ENCODE results near the gene ADAMTS19. TPM values are rescaled to one million over a fixed set of nuclear protein-coding genes. Genes with fewer than 3 reads are reported as not detected.

ADAMTS19 gene
- total and polyA plus RNA-seq, 2 experiments from 2014 or later, result not detected

- no peak overlapping the region for H3K4me2 ChIP-seq (ENCODE audit: unreplicated experiment)
- no peak overlapping the region for H3K27ac ChIP-seq
- no peaks in the 10 kb centered on the region for H3K27me3 ChIP-seq (replicated peaks; ENCODE audit: insufficient read depth)
- WGBS, 2 experiments (ENCODE audit: low coverage in 1 of 2, low lambda C conversion rate in 2 of 2, missing lambda C conversion rate in 2 of 2), result 2 to 5% methylated on average over 3 of the region's 3 CpGs
- no peak overlapping the region for H3K4me3 ChIP-seq
- no peaks in the 10 kb centered on the region for H4K20me1 ChIP-seq (ENCODE audit: insufficient read depth)
- no peaks in the 10 kb centered on the region for H3K9me3 ChIP-seq (ENCODE audit: low read depth)
- no peak for DNase-seq
- no peaks in the 10 kb centered on the region for H3K79me2 ChIP-seq (ENCODE audit: insufficient read depth)
- in situ Hi-C loops (cut with MboI), result no loop called here
- H3K4me1 ChIP-seq (ENCODE audit: insufficient read depth), result no peaks in the 10 kb centered on the region
- H3F3A ChIP-seq (ENCODE audit: insufficient read depth), result no peaks in the 10 kb centered on the region
- TF ChIP-seq EZH2phosphoT487 (IDR thresholded peaks at IDR 0.05; ENCODE audit: insufficient read depth, low read depth) (no peak), EZH2 (IDR thresholded peaks at IDR 0.05; ENCODE audit: insufficient read depth, poor library complexity, severe bottlenecking) (no peak)
- H3K36me3 ChIP-seq (ENCODE audit: low read depth), result no peaks in the 10 kb centered on the region
- H3K9ac ChIP-seq, result no peak overlapping the region
- no peak overlapping the region for H2AFZ ChIP-seq
- no peaks in the 10 kb centered on the region for H3K9me2 ChIP-seq (ENCODE audit: insufficient read depth)
Observed at GRCh38 chr5:129496864-129497595, 36.9 kb downstream of the ADAMTS19 start.

GRCh38 chr5:129499208-129499852, 39.2 kb downstream of the ADAMTS19 start:
- Histone ChIP-seq H3K9me2 (ENCODE audit: insufficient read depth) (no peaks in the 10 kb centered on the region), H3K27ac (no peak overlapping the region), H2AFZ (no peak overlapping the region), H3K4me3 (no peak overlapping the region), H3K27me3 (replicated peaks; ENCODE audit: insufficient read depth) (no peaks in the 10 kb centered on the region), H3K79me2 (ENCODE audit: insufficient read depth) (no peaks in the 10 kb centered on the region), H3F3A (ENCODE audit: insufficient read depth) (no peaks in the 10 kb centered on the region), H4K20me1 (ENCODE audit: insufficient read depth) (no peaks in the 10 kb centered on the region), H3K4me1 (ENCODE audit: insufficient read depth) (no peaks in the 10 kb centered on the region), H3K9me3 (ENCODE audit: low read depth) (no peaks in the 10 kb centered on the region), H3K4me2 (ENCODE audit: unreplicated experiment) (no peak overlapping the region), H3K36me3 (ENCODE audit: low read depth) (no peaks in the 10 kb centered on the region), H3K9ac (no peak overlapping the region)
- DNase-seq, result no peak
- TF ChIP-seq EZH2 (IDR thresholded peaks at IDR 0.05; ENCODE audit: insufficient read depth, poor library complexity, severe bottlenecking), result no peak
- TF ChIP-seq EZH2phosphoT487 (IDR thresholded peaks at IDR 0.05; ENCODE audit: insufficient read depth, low read depth), result no peak
- in situ Hi-C loops (cut with MboI), result no loop called here

GRCh38 chr5:129500101-129500500, 40.0 kb downstream of the ADAMTS19 start:
- Histone ChIP-seq H3K79me2 (ENCODE audit: insufficient read depth) (no peaks in the 10 kb centered on the region), H3K4me2 (ENCODE audit: unreplicated experiment) (no peak overlapping the region), H3K4me1 (ENCODE audit: insufficient read depth) (no peaks in the 10 kb centered on the region), H3K9ac (no peak overlapping the region), H3K4me3 (no peak overlapping the region), H4K20me1 (ENCODE audit: insufficient read depth) (no peaks in the 10 kb centered on the region), H2AFZ (no peak overlapping the region), H3K27ac (no peak overlapping the region), H3K27me3 (replicated peaks; ENCODE audit: insufficient read depth) (no peaks in the 10 kb centered on the region), H3K9me3 (ENCODE audit: low read depth) (no peaks in the 10 kb centered on the region), H3K9me2 (ENCODE audit: insufficient read depth) (no peaks in the 10 kb centered on the region), H3F3A (ENCODE audit: insufficient read depth) (no peaks in the 10 kb centered on the region), H3K36me3 (ENCODE audit: low read depth) (no peaks in the 10 kb centered on the region)
- in situ Hi-C loops (cut with MboI), result no loop called here
- WGBS, 2 experiments (ENCODE audit: low coverage in 1 of 2, low lambda C conversion rate in 2 of 2, missing lambda C conversion rate in 2 of 2), result 25 to 28% methylated on average over 3 of the region's 3 CpGs
- TF ChIP-seq EZH2phosphoT487 (IDR thresholded peaks at IDR 0.05; ENCODE audit: insufficient read depth, low read depth) (no peak), EZH2 (IDR thresholded peaks at IDR 0.05; ENCODE audit: insufficient read depth, poor library complexity, severe bottlenecking) (no peak)
- DNase-seq, result no peak

- WGBS, 2 experiments (ENCODE audit: low coverage in 1 of 2, low lambda C conversion rate in 2 of 2, missing lambda C conversion rate in 2 of 2), result 50 to 63% methylated on average over 1 of the region's 1 CpG
- no peaks in the 10 kb centered on the region for H3K79me2 ChIP-seq (ENCODE audit: insufficient read depth)
- in situ Hi-C loops (cut with MboI), result no loop called here
- H3K9me3 ChIP-seq (ENCODE audit: low read depth), result no peaks in the 10 kb centered on the region
- no peaks in the 10 kb centered on the region for H3K9me2 ChIP-seq (ENCODE audit: insufficient read depth)
- TF ChIP-seq EZH2phosphoT487 (IDR thresholded peaks at IDR 0.05; ENCODE audit: insufficient read depth, low read depth) (no peak), EZH2 (IDR thresholded peaks at IDR 0.05; ENCODE audit: insufficient read depth, poor library complexity, severe bottlenecking) (no peak)
- no peaks in the 10 kb centered on the region for H3F3A ChIP-seq (ENCODE audit: insufficient read depth)
- no peak overlapping the region for H3K4me2 ChIP-seq (ENCODE audit: unreplicated experiment)
- peak; percentile 4 for DNase-seq
- no peak overlapping the region for H2AFZ ChIP-seq
- H3K4me1 ChIP-seq (ENCODE audit: insufficient read depth), result no peaks in the 10 kb centered on the region
- H3K27me3 ChIP-seq (replicated peaks; ENCODE audit: insufficient read depth), result no peaks in the 10 kb centered on the region
- no peak overlapping the region for H3K27ac ChIP-seq
- H3K4me3 ChIP-seq, result no peak overlapping the region
- H3K36me3 ChIP-seq (ENCODE audit: low read depth), result no peaks in the 10 kb centered on the region
- no peaks in the 10 kb centered on the region for H4K20me1 ChIP-seq (ENCODE audit: insufficient read depth)
- no peak overlapping the region for H3K9ac ChIP-seq
Observed at GRCh38 chr5:129506086-129506485, 46.0 kb downstream of the ADAMTS19 start.
